Measurements from ENCODE around the gene APOBEC3H. TPM values are rescaled to one million over a fixed set of nuclear protein-coding genes. Genes with fewer than 3 reads are reported as not detected.
A peak's percentile ranks its signal among the peaks of the same experiment; 100 is the strongest.

Gene APOBEC3H
- polyA plus RNA-seq, 1 donor (not counting 4 experiments of a cell fraction or from before 2014, with no cell fraction given), result 0.41 TPM

GRCh38 chr22:39144101-39144767 lies 47.2 kb downstream of the APOBEC3H start:
- H3K79me2 ChIP-seq (ENCODE audit: control insufficient read depth, insufficient read depth, low read length), result no peaks in the 10 kb centered on the region
- H3K9me3 ChIP-seq (ENCODE audit: control insufficient read depth, low read depth, low read length), result no peaks in the 10 kb centered on the region
- H3K4me2 ChIP-seq (ENCODE audit: control insufficient read depth, extremely low read depth, insufficient read depth, low read depth, low read length), result peak overlapping the region; percentile 70
- peaks cover 9% of the 10 kb centered on the region for H3K4me1 ChIP-seq (ENCODE audit: control insufficient read depth, extremely low read depth, insufficient read depth, low read length)
- peak overlapping the region; percentile 32 for H2AFZ ChIP-seq (ENCODE audit: control insufficient read depth, low read length)
- H3K9me1 ChIP-seq (ENCODE audit: control insufficient read depth, extremely low read depth, insufficient read depth, low read length), result no peaks in the 10 kb centered on the region
- FAIRE-seq (no peak), DNase-seq (ENCODE audit: low read depth, low spot score) (no peak)
- TF ChIP-seq, protein P1, sequence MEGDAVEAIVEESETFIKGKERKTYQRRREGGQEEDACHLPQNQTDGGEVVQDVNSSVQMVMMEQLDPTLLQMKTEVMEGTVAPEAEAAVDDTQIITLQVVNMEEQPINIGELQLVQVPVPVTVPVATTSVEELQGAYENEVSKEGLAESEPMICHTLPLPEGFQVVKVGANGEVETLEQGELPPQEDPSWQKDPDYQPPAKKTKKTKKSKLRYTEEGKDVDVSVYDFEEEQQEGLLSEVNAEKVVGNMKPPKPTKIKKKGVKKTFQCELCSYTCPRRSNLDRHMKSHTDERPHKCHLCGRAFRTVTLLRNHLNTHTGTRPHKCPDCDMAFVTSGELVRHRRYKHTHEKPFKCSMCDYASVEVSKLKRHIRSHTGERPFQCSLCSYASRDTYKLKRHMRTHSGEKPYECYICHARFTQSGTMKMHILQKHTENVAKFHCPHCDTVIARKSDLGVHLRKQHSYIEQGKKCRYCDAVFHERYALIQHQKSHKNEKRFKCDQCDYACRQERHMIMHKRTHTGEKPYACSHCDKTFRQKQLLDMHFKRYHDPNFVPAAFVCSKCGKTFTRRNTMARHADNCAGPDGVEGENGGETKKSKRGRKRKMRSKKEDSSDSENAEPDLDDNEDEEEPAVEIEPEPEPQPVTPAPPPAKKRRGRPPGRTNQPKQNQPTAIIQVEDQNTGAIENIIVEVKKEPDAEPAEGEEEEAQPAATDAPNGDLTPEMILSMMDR (optimal IDR thresholded peaks at IDR 0.05 in 1 of 3, IDR thresholded peaks at IDR 0.05 in 1 of 3, conservative IDR thresholded peaks at IDR 0.05 in 1 of 3; ENCODE audit: extremely low read depth in 1 of 3, insufficient read depth in 2 of 3, low read length in 3 of 3), result no peak
- no peak for TF ChIP-seq EZH2 (IDR thresholded peaks at IDR 0.05; ENCODE audit: low read length)
- peak overlapping the region; percentile 81 for H3K9ac ChIP-seq (ENCODE audit: control insufficient read depth, extremely low read depth, insufficient read depth, low read length)
- no peaks in the 10 kb centered on the region for H4K20me1 ChIP-seq (ENCODE audit: control insufficient read depth, extremely low read depth, insufficient read depth, low read length)
- dilution Hi-C loops (cut with MboI; ENCODE audit: extremely low pct_ligation_motif_present, low sequenced_read_pairs), result no loop called here
- H3K27ac ChIP-seq (ENCODE audit: control insufficient read depth, insufficient read depth, low read length), result no peak overlapping the region
- H3K27me3 ChIP-seq (ENCODE audit: control insufficient read depth, extremely low read depth, insufficient read depth, low read length), result no peaks in the 10 kb centered on the region
- H3K4me3 ChIP-seq (ENCODE audit: control insufficient read depth in 2 of 3, extremely low read depth in 1 of 3, insufficient read depth in 2 of 3, low read depth in 1 of 3, low read length in 3 of 3), result peak overlapping the region; percentile 86 to 90 (median 89)
- peaks cover 0 to 2% of the 10 kb centered on the region in 2 experiments for H3K36me3 ChIP-seq (ENCODE audit: control insufficient read depth in 2 of 2, extremely low read depth in 1 of 2, insufficient read depth in 2 of 2, low read length in 2 of 2)

GRCh38 chr22:39146256-39147101 lies 49.4 kb downstream of the APOBEC3H start:
- Histone ChIP-seq H3K79me2 (ENCODE audit: control insufficient read depth, insufficient read depth, low read length) (no peaks in the 10 kb centered on the region), H3K4me3 (ENCODE audit: control insufficient read depth in 2 of 3, extremely low read depth in 1 of 3, insufficient read depth in 2 of 3, low read depth in 1 of 3, low read length in 3 of 3) (no peak overlapping the region), H3K4me2 (ENCODE audit: control insufficient read depth, extremely low read depth, insufficient read depth, low read depth, low read length) (peak overlapping the region; percentile 71), H4K20me1 (ENCODE audit: control insufficient read depth, extremely low read depth, insufficient read depth, low read length) (no peaks in the 10 kb centered on the region), H3K9ac (ENCODE audit: control insufficient read depth, extremely low read depth, insufficient read depth, low read length) (peak overlapping the region; percentile 29), H3K4me1 (ENCODE audit: control insufficient read depth, extremely low read depth, insufficient read depth, low read length) (peaks cover 9% of the 10 kb centered on the region), H3K27me3 (ENCODE audit: control insufficient read depth, extremely low read depth, insufficient read depth, low read length) (no peaks in the 10 kb centered on the region), H3K9me3 (ENCODE audit: control insufficient read depth, low read depth, low read length) (no peaks in the 10 kb centered on the region), H3K9me1 (ENCODE audit: control insufficient read depth, extremely low read depth, insufficient read depth, low read length) (no peaks in the 10 kb centered on the region), H3K27ac (ENCODE audit: control insufficient read depth, insufficient read depth, low read length) (peak overlapping the region; percentile 33), H2AFZ (ENCODE audit: control insufficient read depth, low read length) (no peak overlapping the region), H3K36me3 (ENCODE audit: control insufficient read depth in 2 of 2, extremely low read depth in 1 of 2, insufficient read depth in 2 of 2, low read length in 2 of 2) (peaks cover 0 to 3% of the 10 kb centered on the region in 2 experiments)
- TF ChIP-seq, protein P1 (optimal IDR thresholded peaks at IDR 0.05 in 1 of 3, IDR thresholded peaks at IDR 0.05 in 1 of 3, conservative IDR thresholded peaks at IDR 0.05 in 1 of 3; ENCODE audit: extremely low read depth in 1 of 3, insufficient read depth in 2 of 3, low read length in 3 of 3), result no peak
- no peak for TF ChIP-seq EZH2 (IDR thresholded peaks at IDR 0.05; ENCODE audit: low read length)
- dilution Hi-C loops (cut with MboI; ENCODE audit: extremely low pct_ligation_motif_present, low sequenced_read_pairs), result no loop called here
- no peak for DNase-seq (ENCODE audit: low read depth, low spot score)
- no peak for FAIRE-seq
